ENCODE results near the gene RPA1. TPM values are rescaled to one million over a fixed set of nuclear protein-coding genes. Genes with fewer than 3 reads are reported as not detected.
A peak's percentile ranks its signal among the peaks of the same experiment; 100 is the strongest.
"Not testable (repeated sequence)": the region's sequence is repeated elsewhere in the genome, so short reads cannot be mapped to it uniquely, and the experiment has no call there.

The RPA1 gene
- total RNA-seq, 1 donor from 2014 or later: 54.0 TPM

DNA sequence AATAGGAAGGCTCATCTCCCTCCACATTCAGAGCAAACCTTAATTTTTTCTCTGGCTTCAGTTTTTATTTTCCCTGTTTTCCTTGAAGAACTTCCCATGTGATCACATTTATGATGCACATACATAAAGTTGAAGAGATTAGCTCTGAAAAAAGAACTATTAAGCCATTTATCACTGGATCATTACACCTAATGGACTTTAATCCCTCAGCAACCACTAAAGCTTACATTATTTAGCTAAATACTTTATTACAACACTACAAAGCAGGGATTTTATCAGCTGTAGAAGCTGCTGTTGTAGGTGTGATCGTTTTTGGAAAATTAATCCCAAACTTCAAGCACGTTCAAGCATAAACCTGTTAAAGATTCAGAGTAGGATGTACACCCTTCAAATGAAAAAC, 21.2 kb upstream of the RPA1 start:
- ATAC-seq (ENCODE audit: poor library complexity) (no peak), DNase-seq (no peak)
- intact Hi-C loops (cut with DNase I): no loop called here

DNA sequence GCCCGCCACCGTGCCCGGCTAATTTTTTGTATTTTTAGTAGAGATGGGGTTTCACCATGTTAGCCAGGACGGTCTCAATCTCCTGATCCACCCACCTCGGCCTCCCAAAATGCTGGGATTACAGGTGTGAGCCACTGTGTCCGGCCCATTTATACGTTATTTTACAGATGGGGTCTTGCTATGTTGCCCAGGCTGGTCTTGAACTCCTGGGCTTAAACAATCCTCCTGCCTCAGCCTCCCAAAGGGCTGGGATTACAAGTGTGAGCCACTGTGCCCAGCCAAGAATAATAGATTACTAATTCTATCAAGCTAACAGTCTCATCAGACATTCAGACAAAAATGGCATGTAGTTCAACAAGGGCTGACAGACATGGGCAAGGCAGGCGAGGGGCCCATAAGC, 20.0 kb upstream of the RPA1 start:
- DNase-seq; intact Hi-C loops (cut with DNase I); ATAC-seq (ENCODE audit: poor library complexity): not testable (repeated sequence)

DNA sequence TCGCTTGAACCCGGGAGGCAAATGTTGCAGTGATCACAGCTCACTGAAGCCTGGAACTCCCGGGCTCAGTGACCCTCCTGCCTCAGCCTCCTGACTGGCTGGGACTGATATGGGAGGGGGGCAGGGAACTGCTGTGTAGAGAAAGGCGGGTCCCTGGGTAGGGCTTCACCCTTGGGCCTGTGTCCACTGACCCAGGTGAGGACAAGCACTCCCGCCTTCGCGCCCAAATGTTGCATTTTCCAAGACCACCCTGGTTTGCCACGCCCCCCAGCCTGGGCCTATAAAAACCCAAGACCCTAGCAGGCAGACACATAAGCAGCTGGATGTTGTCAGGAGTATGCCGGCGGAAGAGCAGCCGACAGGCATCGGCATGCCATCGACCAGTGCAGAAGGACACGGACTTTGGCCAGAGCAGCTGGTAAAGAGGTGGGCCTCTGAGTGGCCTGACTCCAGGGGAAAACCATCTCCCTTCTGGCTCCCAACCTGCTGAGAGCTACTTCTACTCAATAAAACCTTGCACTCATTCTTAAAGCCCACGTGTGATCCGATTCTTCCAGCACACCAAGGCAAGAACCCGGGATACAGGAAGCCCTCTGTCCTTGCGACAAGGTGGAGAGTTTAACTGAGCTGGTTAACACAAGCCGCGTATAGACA, 19.2 kb upstream of the RPA1 start:
- DNase-seq: no peak
- intact Hi-C loops (cut with DNase I): no loop called here
- ATAC-seq (ENCODE audit: poor library complexity): no peak

DNA sequence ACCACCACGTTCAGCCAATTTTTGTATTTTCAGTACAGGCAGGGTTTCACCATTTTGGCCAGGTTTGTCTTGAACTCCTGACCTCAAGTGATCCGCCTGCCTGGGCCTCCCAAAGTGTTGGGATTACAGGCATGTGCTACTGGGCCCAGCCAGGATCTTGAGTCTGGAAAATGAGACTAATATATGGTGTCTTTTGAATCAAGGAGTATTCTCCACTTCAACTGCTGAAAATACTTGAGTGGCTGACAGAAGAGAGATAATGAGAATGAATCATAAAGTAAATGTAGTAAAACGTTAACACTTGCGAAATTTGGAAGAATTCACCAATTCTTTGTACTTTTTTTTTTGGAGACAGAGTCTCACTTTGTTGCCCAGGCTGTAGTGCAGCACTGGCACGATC, 16.7 kb upstream of the RPA1 start:
- DNase-seq (no peak), ATAC-seq (ENCODE audit: poor library complexity) (no peak)
- intact Hi-C loops (cut with DNase I): no loop called here

DNA sequence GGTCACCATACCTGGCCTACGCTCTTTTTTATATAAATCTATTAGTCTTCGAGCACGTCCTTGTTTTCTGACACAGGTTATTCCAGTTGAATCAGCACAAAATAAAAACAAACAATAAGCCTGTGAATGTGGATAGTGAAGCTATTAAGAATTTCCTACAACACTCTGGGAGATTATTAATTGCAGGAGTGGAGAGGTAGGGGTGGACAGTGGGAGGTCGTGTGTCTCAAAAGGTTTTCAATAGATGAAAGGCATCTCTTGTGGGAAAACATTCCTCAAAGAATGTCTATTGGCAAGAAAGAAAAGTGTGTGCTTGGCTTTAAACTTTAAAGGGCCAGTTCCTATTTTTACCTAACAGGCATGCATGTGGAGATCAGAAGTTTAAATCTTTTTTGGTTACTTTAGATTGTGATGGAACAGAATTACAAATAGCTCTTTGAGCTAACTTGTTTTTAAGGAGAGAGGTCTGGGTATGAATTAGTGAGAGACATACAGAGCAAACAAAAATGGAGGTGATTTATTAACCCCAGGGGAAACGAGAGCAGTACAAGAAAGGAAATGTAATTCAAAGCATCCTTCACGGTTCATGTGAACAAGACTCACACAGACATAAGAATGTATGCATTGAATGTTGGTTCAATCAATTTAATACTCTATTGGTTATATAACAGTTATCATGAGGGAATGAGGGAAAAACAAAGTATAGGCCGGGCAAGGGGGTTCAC, 9.1 kb upstream of the RPA1 start:
- intact Hi-C loops (cut with DNase I): no loop called here
- ATAC-seq (ENCODE audit: poor library complexity): no peak
- DNase-seq: no peak

DNA sequence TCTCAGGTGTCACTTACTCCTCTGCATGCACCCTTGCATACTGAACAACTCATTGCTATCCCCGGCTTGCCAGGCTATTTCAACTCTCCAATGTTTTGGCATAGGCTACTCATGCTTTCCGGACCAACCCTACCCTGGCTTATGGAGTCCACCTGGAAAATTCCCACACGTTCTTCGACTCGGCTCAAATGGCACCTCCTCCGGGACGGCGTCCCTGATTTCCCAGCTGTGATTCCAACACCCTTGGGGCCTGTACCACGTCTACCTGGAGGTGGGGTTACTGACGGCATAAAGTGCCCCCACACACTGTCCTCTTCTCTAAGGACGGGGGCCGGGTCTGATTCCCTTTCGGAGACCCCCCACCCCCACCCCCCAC, 601 bp upstream of the RPA1 start:
- intact Hi-C loops (cut with DNase I): no loop called here
- no peak for DNase-seq
- peak; percentile 13 for ATAC-seq (ENCODE audit: poor library complexity)

DNA sequence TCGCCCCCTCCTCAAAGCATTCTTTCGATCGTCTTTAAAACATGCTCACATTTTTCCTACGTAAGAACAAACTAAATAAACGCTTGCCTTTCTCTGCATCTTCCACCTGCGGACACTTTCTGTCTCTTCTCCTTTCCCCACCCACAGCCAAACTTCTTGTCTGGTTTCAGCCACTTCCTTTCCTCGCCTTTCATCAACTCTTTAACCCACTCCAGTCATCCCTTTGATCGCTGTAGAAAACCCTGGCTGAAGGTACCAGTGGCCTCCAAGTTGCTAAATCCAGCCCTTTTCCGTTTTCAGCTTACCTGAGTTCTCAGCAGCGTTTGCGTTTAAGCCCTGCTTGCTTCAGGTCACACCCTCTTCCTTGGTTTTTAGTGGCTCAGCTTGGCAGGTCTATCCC, 483 bp downstream of the RPA1 start:
- ATAC-seq (ENCODE audit: poor library complexity): no peak
- DNase-seq: no peak
- intact Hi-C loops (cut with DNase I): no loop called here

DNA sequence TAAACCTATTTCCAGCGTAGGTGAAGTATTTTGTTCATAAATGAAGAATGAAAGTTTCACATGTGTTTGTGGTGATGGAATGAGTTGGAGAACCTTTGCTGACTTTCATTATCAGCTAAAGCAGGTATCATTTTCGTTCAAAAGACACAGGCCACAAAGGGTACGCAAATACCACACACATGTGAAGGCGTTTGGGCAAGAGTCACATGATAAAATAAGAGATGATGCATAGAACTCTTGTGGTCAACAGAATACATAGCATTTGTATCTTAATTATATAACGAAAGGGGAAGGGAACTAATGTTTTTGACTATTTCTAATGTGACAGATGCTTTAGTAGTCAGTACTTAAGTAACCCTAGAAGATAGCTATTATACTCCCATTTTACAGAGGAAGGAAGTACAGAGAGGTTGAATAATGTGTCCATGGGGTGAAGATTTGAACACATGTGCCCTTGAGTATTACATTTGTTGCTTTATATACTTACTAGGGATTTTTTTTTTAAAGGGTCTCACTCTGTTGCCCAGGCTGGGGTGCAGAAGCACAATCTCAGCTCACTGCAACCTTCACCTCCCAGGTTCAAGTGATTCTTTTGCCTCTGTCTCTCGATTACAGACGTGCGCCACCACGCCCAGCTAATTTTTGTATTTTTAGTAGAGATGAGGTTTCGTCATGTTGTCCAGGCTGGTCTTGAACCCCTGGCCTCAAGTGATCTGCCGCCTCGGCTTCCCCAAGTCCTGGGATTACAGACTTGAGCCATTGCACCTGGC, 4.8 kb downstream of the RPA1 start:
- intact Hi-C loops (cut with DNase I): no loop called here
- ATAC-seq (ENCODE audit: poor library complexity) (no peak), DNase-seq (no peak)

DNA sequence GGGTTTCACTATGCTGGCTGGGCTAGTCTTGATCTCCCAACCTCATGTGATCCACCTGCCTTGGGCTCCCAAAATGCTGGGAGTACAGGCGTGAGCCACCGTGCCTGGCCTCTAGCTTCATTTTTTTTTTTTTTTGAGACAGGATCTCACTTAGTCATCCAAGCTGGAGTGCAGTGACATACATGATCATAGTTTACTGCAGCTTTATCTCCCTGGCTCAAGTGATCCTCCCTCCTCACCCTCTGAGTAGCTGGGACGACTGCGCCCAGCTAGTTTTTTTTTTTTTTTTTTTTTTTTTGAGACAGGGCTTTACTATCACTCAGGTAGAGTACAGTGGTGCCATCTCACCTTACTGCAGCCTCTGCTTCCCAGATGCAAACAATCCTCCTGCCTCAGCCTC, 9.7 kb downstream of the RPA1 start:
- ATAC-seq (ENCODE audit: poor library complexity) (no peak), DNase-seq (no peak)
- intact Hi-C loops (cut with DNase I): no loop called here

DNA sequence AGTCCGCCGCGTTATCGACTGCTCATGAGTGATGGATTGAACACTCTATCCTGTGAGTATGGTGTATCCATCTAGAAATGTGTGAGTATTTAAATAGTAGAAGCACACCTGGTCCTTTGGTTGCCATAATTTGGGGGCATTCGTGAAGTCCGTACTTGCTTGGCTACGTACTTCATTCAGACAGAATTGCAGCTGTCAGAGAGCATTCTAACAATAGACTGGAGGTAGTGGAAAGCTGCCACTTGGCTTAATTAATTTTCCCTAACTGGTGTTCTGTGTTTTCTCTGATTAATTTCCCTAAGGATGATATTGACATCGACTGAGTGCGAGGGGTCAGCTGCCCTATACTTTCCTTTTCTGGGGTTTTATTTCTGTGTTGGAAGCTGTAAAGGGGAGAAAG, 14.1 kb downstream of the RPA1 start:
- intact Hi-C loops (cut with DNase I): no loop called here
- DNase-seq (no peak), ATAC-seq (ENCODE audit: poor library complexity) (peak; percentile 18)

DNA sequence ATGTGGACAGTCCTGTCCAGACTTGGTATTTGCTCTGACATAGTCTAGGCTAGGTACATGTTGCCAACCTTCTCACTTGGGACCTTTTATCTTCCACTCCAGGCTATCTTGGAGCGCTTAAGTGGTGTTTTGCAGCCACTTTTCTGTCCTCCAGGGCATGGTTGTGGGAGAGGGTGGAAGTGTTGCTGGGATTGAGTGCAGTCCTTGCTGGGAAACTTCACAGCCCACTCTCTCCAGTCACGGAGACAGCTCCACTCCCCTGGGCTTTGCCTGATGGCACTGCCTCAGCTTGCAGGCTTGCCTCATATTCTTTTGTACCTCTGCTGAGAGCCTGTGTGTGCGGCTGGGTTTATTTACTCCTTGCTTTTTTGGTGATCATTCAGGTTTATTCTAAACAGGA, 17.4 kb downstream of the RPA1 start:
- DNase-seq (peak; percentile 73), ATAC-seq (ENCODE audit: poor library complexity) (peak; percentile 95)
- intact Hi-C loops (cut with DNase I): no loop called here

DNA sequence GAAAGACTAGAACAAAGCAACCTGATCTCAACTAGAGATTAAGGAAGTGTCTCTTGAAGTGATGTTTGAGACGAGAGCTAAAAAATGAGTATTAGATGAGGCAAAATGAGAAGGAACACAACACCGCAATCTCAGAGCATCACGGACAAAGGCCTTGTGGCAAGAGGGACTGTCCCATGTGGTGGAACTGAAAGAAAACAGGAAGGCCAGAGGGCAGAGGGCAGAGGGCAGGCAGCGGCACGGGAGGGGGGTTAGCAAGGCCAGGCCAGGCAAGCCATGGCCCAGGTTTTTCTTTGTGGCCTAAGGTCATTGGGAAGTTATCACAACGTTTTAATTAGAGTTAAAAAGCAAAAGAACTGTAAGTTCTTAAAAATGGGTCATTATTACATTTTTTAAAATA, 22.5 kb downstream of the RPA1 start:
- ATAC-seq (ENCODE audit: poor library complexity): no peak
- no peak for DNase-seq
- intact Hi-C loops (cut with DNase I): no loop called here

DNA sequence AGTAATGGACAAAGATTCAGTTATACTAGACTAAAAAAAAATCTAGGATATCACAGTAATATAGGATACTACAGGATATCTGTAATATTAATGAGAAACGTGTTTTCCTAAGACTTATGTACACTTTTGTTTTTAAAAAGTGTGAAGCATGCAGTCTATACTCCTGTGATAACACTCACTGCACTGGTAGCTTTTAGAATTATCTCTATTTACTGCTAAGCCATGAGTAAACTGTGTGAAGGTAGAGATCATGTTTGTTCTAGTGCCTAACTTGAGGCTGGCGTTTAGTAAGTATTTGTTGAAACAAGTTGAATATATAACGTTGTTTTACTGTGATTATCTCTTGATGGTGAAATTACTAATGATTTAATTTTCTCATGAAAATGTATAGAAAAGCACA, 23.9 kb downstream of the RPA1 start:
- ATAC-seq (ENCODE audit: poor library complexity): no peak
- no peak for DNase-seq
- intact Hi-C loops (cut with DNase I): no loop called here

DNA sequence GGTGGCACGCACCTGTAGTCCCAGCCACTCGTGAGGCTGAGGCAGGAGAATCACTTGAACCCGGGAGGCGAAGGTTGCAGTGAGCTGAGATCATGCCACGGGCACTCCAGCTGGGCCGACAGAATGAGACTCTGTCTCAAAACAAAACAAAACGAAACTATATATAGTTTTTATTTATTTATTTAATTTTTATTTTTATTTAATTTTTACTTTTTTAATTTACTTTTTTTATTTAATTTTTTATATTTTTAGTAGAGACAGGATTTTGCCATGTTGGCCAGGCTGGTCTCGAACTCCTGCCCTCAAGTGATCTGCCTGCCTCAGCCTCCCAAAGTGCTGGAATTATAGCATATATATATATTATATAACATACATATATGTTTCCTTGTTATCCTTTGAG, 26.7 kb downstream of the RPA1 start:
- DNase-seq; ATAC-seq (ENCODE audit: poor library complexity); intact Hi-C loops (cut with DNase I): not testable (repeated sequence)

DNA sequence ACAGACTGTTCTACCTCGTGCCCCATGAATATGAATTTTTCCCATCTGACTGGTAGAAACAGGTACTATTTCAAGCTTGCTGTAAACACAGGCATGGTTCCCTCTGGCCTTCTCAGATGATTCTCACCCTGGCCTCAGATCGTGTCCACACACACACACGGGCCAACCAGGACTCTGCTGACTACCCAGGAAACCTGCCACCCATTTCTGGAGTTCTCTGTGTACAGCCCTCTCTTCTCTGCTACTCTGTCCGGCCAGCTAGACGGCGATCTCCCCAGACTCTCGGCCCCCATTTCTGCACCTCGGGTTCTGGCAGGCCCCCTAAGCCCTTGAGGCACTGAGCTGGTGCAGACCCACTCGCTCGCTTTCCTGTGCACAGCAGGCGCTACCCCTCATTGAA, 31.2 kb downstream of the RPA1 start:
- DNase-seq (no peak), ATAC-seq (ENCODE audit: poor library complexity) (peak; percentile 55)
- intact Hi-C loops (cut with DNase I): loop anchor here (10.0 kb wide), 1 partner anchor 136 kb away; the partner anchor contains the start of gene WDR81

DNA sequence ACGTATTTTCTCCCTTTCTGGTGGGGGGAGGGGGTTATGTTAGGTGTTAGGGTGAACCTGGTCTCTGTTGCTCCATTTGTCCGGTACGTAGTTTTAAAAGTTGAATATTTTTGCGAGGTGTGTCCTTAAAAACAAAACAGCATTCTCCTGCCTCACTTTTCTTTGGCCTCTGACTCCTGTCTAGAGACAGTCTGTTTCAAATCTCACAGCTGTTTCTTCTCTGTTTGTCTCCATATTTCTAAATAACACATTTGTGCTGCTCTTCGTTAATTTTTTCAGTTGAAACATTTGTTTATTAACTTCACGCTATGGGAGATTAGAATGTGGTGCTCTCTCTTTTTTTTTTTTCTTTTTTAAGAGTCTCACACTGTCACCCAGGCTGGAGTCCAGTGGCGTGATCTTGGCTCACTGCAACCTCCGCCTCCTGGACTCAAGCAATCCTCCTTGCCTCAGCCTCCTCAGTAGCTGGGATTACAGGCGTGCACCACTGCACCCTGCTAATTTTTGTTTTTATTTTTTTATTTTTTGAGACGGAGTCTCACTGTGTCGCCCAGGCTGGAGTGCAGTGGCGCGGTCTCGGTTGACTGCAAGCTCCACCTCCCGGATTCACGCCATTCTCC, 31.7 kb downstream of the RPA1 start:
- intact Hi-C loops (cut with DNase I): loop anchor here (10.0 kb wide), 1 partner anchor 137 kb away; the partner anchor contains the start of gene WDR81
- ATAC-seq (ENCODE audit: poor library complexity): peak; percentile 71
- DNase-seq: peak; percentile 56

DNA sequence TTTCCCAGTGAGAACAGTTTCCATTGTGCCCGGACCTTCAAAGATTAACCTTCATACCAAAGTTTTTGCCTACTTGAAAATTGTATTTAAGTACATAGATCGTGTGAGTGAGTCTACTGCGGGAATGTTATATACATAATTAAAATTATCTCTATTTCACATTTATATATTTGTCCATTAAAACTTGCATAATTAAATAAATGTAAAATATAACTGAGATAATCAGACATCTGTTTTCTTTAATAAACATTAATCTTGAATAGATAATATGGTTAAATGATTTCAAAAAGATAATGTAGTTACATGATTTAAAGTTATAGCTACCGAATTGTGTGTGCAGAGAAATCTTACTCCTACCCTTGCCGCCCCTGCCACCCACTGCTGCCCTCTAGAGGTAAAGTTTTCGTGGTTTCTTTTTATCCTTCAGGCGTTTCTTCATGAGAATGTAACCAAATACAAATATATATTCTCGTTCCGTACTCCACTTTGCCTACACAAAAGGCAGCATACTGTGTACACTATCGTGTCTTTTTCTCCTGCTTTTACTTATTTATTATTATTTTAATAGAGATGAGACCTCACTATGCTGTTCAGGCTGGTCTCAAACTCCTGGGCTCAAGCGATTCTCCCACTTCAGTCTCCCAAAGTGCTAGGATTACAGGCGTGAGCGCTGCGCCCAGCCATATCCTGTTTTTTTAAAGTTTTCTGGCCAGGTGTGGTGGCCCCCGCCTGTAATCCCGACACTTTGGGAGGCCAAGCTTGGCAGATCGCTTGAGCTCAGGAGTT, 35.6 kb downstream of the RPA1 start:
- intact Hi-C loops (cut with DNase I): loop anchor here (10.0 kb wide), 1 partner anchor 141 kb away; the partner anchor contains the start of gene WDR81
- DNase-seq (no peak), ATAC-seq (ENCODE audit: poor library complexity) (peak; percentile 49)

DNA sequence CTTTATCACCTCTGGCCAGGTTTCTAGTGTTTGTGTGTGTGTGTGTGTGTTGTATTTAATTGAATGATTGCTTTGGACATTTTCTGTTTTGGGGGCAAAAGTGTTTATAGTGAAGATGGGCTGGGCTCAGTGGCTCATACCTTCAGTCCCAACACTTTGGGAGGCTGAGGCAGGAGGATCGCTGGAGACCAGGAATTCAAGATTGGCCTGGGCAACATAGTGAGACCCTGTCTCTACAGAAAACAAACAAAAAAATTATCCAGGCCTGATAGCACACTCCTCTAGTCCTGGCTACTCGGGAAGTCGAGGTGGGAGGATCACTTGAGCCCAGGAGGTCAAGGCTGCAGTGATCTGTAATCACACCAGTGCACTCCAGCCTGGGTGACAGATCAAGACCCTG, 37.5 kb downstream of the RPA1 start:
- ATAC-seq (ENCODE audit: poor library complexity): no peak
- intact Hi-C loops (cut with DNase I): loop anchor here (10.0 kb wide), 1 partner anchor 143 kb away; the partner anchor contains the start of gene WDR81
- DNase-seq: no peak

Data from Right ventricle myocardium superior (tissue), 1 donor.